Chondrocyte (in vitro differentiated cells): Measurements from ENCODE around the gene PRKAG2. TPM values are rescaled to one million over a fixed set of nuclear protein-coding genes. Genes with fewer than 3 reads are reported as not detected.

Source experiments
- DNase-seq: peaks from one replicate; pipeline ENCODE4 v3.0.0; 2021; ENCODE audit warnings: mixed read lengths, low spot score
- H3K27ac Mint-ChIP-seq: one replicate; pipeline ENCODE4 v1.8.0; 2021; ENCODE audit warnings: mild to moderate bottlenecking, moderate library complexity, mixed read lengths; ENCODE audit not compliant: unreplicated experiment
- H3K27me3 Mint-ChIP-seq: 2 replicates; pipeline ENCODE4 v1.8.0; 2021; ENCODE audit warnings: low read depth, mixed read lengths
- H3K36me3 Mint-ChIP-seq: 2 replicates; pipeline ENCODE4 v1.8.0; 2021; ENCODE audit warnings: low read depth, mixed read lengths
- H3K4me1 Mint-ChIP-seq: 2 replicates; pipeline ENCODE4 v1.8.0; 2021; ENCODE audit warnings: low read depth, mild to moderate bottlenecking, mixed read lengths
- H3K4me3 Mint-ChIP-seq: one replicate; pipeline ENCODE4 v1.8.0; 2021; ENCODE audit warnings: mild to moderate bottlenecking, moderate library complexity, mixed read lengths; ENCODE audit not compliant: unreplicated experiment
- H3K9me3 Mint-ChIP-seq: 2 replicates; pipeline ENCODE4 v1.8.0; 2021; ENCODE audit warnings: low read depth, mixed read lengths
- total RNA-seq: library from RNA; stranded (reverse); gene quantifications from 3 replicates; pipeline ENCODE4 v1.2.1, GENCODE V29; 2021
- TF ChIP-seq, protein P1 (sequence below): fragments of 200-600 bp; sonication (generic); IDR thresholded peaks from 2 replicates; pipeline ENCODE4 v1.5.0; 2021; ENCODE audit warnings: antibody characterized with exemption, mild to moderate bottlenecking, moderate library complexity

The PRKAG2 gene
- total RNA-seq, 1 donor from 2014 or later, result 35.4 TPM

DNA sequence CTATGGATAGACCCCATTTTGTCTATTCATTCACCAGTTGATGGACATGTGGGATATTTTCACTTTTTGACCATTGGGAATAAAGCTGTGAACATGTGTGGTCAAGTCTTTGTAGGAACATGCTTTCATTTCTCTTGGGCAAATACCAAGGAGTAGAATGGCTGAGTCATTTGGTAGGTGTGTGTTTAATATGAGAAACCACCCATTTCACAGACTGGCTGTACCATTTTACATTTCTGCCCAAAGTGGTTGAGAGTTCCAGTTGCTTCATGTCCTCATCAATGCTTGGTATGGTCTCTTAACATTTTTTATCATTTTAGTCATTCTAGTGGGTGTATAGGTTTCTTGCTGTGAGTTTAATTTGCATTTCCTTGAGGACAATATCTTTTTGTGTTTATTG is 232.4 kb downstream of the PRKAG2 start:
- no peak overlapping the region for H3K4me3 Mint-ChIP-seq
- H3K27ac Mint-ChIP-seq, result no peak overlapping the region
- no peaks in the 10 kb centered on the region for H3K27me3 Mint-ChIP-seq
- H3K36me3 Mint-ChIP-seq, result no peaks in the 10 kb centered on the region
- peaks cover 4% of the 10 kb centered on the region for H3K9me3 Mint-ChIP-seq
- no peak for DNase-seq
- peaks cover 24% of the 10 kb centered on the region for H3K4me1 Mint-ChIP-seq
- TF ChIP-seq, protein P1, sequence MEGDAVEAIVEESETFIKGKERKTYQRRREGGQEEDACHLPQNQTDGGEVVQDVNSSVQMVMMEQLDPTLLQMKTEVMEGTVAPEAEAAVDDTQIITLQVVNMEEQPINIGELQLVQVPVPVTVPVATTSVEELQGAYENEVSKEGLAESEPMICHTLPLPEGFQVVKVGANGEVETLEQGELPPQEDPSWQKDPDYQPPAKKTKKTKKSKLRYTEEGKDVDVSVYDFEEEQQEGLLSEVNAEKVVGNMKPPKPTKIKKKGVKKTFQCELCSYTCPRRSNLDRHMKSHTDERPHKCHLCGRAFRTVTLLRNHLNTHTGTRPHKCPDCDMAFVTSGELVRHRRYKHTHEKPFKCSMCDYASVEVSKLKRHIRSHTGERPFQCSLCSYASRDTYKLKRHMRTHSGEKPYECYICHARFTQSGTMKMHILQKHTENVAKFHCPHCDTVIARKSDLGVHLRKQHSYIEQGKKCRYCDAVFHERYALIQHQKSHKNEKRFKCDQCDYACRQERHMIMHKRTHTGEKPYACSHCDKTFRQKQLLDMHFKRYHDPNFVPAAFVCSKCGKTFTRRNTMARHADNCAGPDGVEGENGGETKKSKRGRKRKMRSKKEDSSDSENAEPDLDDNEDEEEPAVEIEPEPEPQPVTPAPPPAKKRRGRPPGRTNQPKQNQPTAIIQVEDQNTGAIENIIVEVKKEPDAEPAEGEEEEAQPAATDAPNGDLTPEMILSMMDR, result no peak

DNA sequence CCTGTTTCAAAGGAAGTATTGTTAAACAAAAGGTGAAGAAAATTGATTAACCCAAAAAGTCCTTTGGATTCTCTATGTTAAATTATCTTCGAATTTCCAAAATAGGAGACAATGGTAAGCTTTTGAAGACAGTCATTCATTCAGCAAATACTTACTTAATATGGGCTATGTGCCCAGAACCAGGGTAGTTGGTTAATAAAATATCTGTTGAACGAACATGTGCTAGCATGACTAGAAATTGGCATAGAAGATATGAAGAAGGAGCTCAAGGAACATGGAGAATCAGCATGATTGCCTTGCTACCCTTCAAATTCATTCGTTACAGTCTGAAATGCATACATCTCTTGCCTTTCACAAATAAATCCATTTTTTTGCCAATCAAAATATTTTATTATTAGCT is 234.2 kb downstream of the PRKAG2 start:
- peaks cover 30% of the 10 kb centered on the region for H3K4me1 Mint-ChIP-seq
- TF ChIP-seq, protein P1, result no peak
- H3K27ac Mint-ChIP-seq, result no peak overlapping the region
- no peaks in the 10 kb centered on the region for H3K36me3 Mint-ChIP-seq
- H3K27me3 Mint-ChIP-seq, result no peaks in the 10 kb centered on the region
- no peak for DNase-seq
- no peak overlapping the region for H3K4me3 Mint-ChIP-seq
- H3K9me3 Mint-ChIP-seq, result peaks cover 4% of the 10 kb centered on the region

- no peak for DNase-seq
- no peaks in the 10 kb centered on the region for H3K27me3 Mint-ChIP-seq
- no peaks in the 10 kb centered on the region for H3K36me3 Mint-ChIP-seq
- H3K27ac Mint-ChIP-seq, result no peak overlapping the region
- TF ChIP-seq, protein P1, result no peak
- peaks cover 39% of the 10 kb centered on the region for H3K4me1 Mint-ChIP-seq
- H3K9me3 Mint-ChIP-seq, result peaks cover 4% of the 10 kb centered on the region
- H3K4me3 Mint-ChIP-seq, result no peak overlapping the region
Observed at GRCh38 chr7:151641587-151641986, 235.3 kb downstream of the PRKAG2 start.

- Mint-ChIP-seq H3K27me3 (no peaks in the 10 kb centered on the region), H3K4me3 (peak overlapping the region; percentile 27), H3K4me1 (peaks cover 52% of the 10 kb centered on the region), H3K9me3 (peaks cover 5% of the 10 kb centered on the region), H3K27ac (peak overlapping the region; percentile 86), H3K36me3 (no peaks in the 10 kb centered on the region)
- TF ChIP-seq, protein P1, result no peak
- DNase-seq, result no peak
Observed at GRCh38 chr7:151637781-151638261, 239.1 kb downstream of the PRKAG2 start.

DNA sequence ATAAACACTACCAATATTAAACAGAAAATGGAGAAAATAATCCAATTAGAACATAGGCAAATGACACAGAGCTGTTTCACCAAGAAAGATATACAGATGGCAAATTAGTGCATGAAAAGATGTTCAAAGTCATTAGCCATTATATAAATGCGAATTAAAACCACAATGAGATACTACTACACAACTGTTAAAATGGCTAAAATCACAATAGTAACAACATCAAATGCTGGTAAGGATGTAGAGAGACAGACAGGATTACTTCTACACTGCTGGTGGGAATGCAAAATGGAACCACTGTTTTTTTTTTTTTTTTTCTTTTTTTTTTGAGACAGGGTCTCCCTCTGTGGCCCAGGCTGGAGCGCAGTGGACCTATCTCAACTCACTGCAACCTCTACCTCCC is 242.3 kb downstream of the PRKAG2 start:
- no peak overlapping the region for H3K27ac Mint-ChIP-seq

More for the DNA sequence above, 242.3 kb downstream of the PRKAG2 start:
- Mint-ChIP-seq H3K36me3 (no peaks in the 10 kb centered on the region), H3K27me3 (no peaks in the 10 kb centered on the region), H3K9me3 (peaks cover 5% of the 10 kb centered on the region), H3K4me1 (peaks cover 62% of the 10 kb centered on the region), H3K4me3 (no peak overlapping the region)
- no peak for DNase-seq
- TF ChIP-seq, protein P1, result no peak
